Naive thymus-derived CD4-positive, alpha-beta T cell (primary cell): Measurements from ENCODE around the gene DAP3. TPM values are rescaled to one million over a fixed set of nuclear protein-coding genes. Genes with fewer than 3 reads are reported as not detected.
"Not testable (repeated sequence)": the region's sequence is repeated elsewhere in the genome, so short reads cannot be mapped to it uniquely, and the experiment has no call there.

Experiments used
- ATAC-seq: fragments of 150-1000 bp; cut with Tn5 transposase; 2 replicates; pipeline ENCODE4 v1.10.0; 2021; ENCODE audit warnings: mild to moderate bottlenecking, moderate library complexity
- CTCF ChIA-PET: fragments of 350-600 bp; sonication (Branson Sonifier 250); formaldehyde crosslinking; loops from one replicate; lab custom pipeline; 2021; ENCODE audit warnings: antibody characterized with exemption; lab: Charles Lee
- POLR2A ChIA-PET: fragments of 350-600 bp; sonication (Branson Sonifier 250); formaldehyde crosslinking; loops from one replicate; lab custom pipeline; 2021; ENCODE audit warnings: antibody characterized with exemption, inconsistent platforms; lab: Charles Lee
- DNase-seq, 9 donors: peaks; one replicate each; pipeline versions ENCODE4 v3.0.0 to v3.0.0-alpha.2; 2020 to 2022; ENCODE audit warnings: mixed read lengths in 1 of 9
- H3K27ac ChIP-seq: one replicate; pipeline ENCODE4 v1.7.0; 2013; ENCODE audit warnings: mild to moderate bottlenecking, low read depth, low read length, moderate library complexity
- H3K27me3 ChIP-seq, 2 donors: one replicate each; pipeline ENCODE4 v1.7.0; 2013; ENCODE audit warnings: low read length in 2 of 2, mild to moderate bottlenecking in 2 of 2, moderate library complexity in 2 of 2; ENCODE audit not compliant: control insufficient read depth in 2 of 2, insufficient read depth in 2 of 2
- H3K36me3 ChIP-seq, 3 experiments: 1 replicate in 2 of 3; 2 replicates in 1 of 3; pipeline ENCODE4 v1.7.0; 2013; ENCODE audit warnings: low read length in 3 of 3, mild to moderate bottlenecking in 3 of 3, moderate library complexity in 1 of 3; ENCODE audit not compliant: insufficient read depth in 3 of 3, control insufficient read depth in 2 of 3
- H3K4me1 ChIP-seq, 2 donors: one replicate each; pipeline ENCODE4 v1.7.0; 2013; ENCODE audit warnings: low read length in 2 of 2, mild to moderate bottlenecking in 2 of 2, moderate library complexity in 1 of 2; ENCODE audit not compliant: control insufficient read depth in 2 of 2, insufficient read depth in 2 of 2
- H3K4me3 ChIP-seq: 2 replicates; pipeline ENCODE4 v1.7.0; 2013; ENCODE audit warnings: mild to moderate bottlenecking, low read length
- H3K9me3 ChIP-seq, 3 experiments: 1 replicate in 2 of 3; 2 replicates in 1 of 3; pipeline ENCODE4 v1.7.0; 2013; ENCODE audit warnings: low read length in 3 of 3; ENCODE audit not compliant: control insufficient read depth in 2 of 3
- H3K27ac Mint-ChIP-seq, 9 donors: one replicate each; pipeline ENCODE4 v1.8.0; 2020 to 2022; ENCODE audit warnings: mixed read lengths in 9 of 9, mild to moderate bottlenecking in 8 of 9, moderate library complexity in 5 of 9, inconsistent platforms in 2 of 9
- H3K27me3 Mint-ChIP-seq, 5 donors: one replicate each; pipeline ENCODE4 v1.8.0; 2021 to 2022; ENCODE audit warnings: mixed read lengths in 5 of 5, mild to moderate bottlenecking in 1 of 5
- H3K36me3 Mint-ChIP-seq, 5 donors: one replicate each; pipeline ENCODE4 v1.8.0; 2020 to 2022; ENCODE audit warnings: mixed read lengths in 5 of 5, mild to moderate bottlenecking in 3 of 5, inconsistent platforms in 1 of 5
- H3K4me1 Mint-ChIP-seq, 7 donors: one replicate each; pipeline ENCODE4 v1.8.0; 2020 to 2022; ENCODE audit warnings: mixed read lengths in 7 of 7, mild to moderate bottlenecking in 3 of 7, inconsistent platforms in 1 of 7
- H3K4me3 Mint-ChIP-seq, 10 donors: one replicate each; pipeline ENCODE4 v1.8.0; 2020 to 2022; ENCODE audit warnings: mild to moderate bottlenecking in 10 of 10, mixed read lengths in 10 of 10, moderate library complexity in 6 of 10, inconsistent platforms in 2 of 10
- H3K9me3 Mint-ChIP-seq, 11 donors: one replicate each; pipeline ENCODE4 v1.8.0; 2020 to 2022; ENCODE audit warnings: mixed read lengths in 11 of 11, mild to moderate bottlenecking in 4 of 11, inconsistent platforms in 1 of 11, moderate library complexity in 1 of 11
- intact Hi-C, 2 donors: fragments of 100-400 bp; cut with micrococcal nuclease; formaldehyde crosslinking; loops; one replicate each; pipeline ENCODE4 v1.15.1; 2023
- polyA plus RNA-seq, 2 donors: library from polyadenylated mRNA; unstranded; fragments of 300-500 nt; fragmentation: Illumina TruSeq; gene quantifications; one replicate each; pipeline ENCODE4 v1.2.3, GENCODE V29; 2021
- total RNA-seq, 6 experiments: library from RNA in 5 of 6; stranded (reverse) in 5 of 6; gene quantifications; 1 replicate in 5 of 6; 2 replicates in 1 of 6; pipeline ENCODE4 v1.2.3 and lab custom pipeline; 2021 to 2026

The DAP3 gene
- total and polyA plus RNA-seq, 7 experiments from 2014 or later = 111 to 155 (median 135) TPM

- H3K4me3 ChIP-seq = no peak overlapping the region
- no peaks in the 10 kb centered on the region for H3K9me3 ChIP-seq
- H3K4me1 Mint-ChIP-seq = peaks cover 10 to 24% (median 14%) of the 10 kb centered on the region in 7 donors
- H3K27ac ChIP-seq = no peak overlapping the region
- H3K36me3 Mint-ChIP-seq = peaks cover 0 to 13% (median 4%) of the 10 kb centered on the region in 5 donors
- no peak for ATAC-seq
- ChIA-PET CTCF (no interaction called here), POLR2A (interaction anchor here (0.6 to 0.7 kb wide), 2 partner anchors 128 to 1059 kb away, joined by 3 to 5 read pairs; no protein-coding TSS in a partner anchor)
- peaks cover 0 to 2% (median 0%) of the 10 kb centered on the region in 11 donors for H3K9me3 Mint-ChIP-seq
- H3K27me3 Mint-ChIP-seq = no peaks in the 10 kb centered on the region
- no peak for DNase-seq
- peak overlapping the region in 2 of 9 donors; percentile 4 to 10 for H3K27ac Mint-ChIP-seq
- H3K4me1 ChIP-seq = no peaks in the 10 kb centered on the region
- H3K27me3 ChIP-seq = no peaks in the 10 kb centered on the region
- peaks cover 0 to 17% (median 0%) of the 10 kb centered on the region in 3 experiments for H3K36me3 ChIP-seq
- intact Hi-C loops = no loop called here
- no peak overlapping the region for H3K4me3 Mint-ChIP-seq
Observed at GRCh38 chr1:155709391-155709790, 20.5 kb downstream of the DAP3 start.

- peaks cover 7 to 17% (median 11%) of the 10 kb centered on the region in 7 donors for H3K4me1 Mint-ChIP-seq
- H3K27me3 ChIP-seq, POLR2A ChIA-PET, H3K27me3 Mint-ChIP-seq, H3K9me3 Mint-ChIP-seq, H3K27ac ChIP-seq, ATAC-seq, DNase-seq, H3K4me3 Mint-ChIP-seq, H3K9me3 ChIP-seq, H3K4me1 ChIP-seq, H3K27ac Mint-ChIP-seq, CTCF ChIA-PET, intact Hi-C loops, H3K4me3 ChIP-seq: not testable (repeated sequence)
- H3K36me3 ChIP-seq = peaks cover 0 to 29% (median 0%) of the 10 kb centered on the region in 3 experiments
- peaks cover 0 to 17% (median 5%) of the 10 kb centered on the region in 5 donors for H3K36me3 Mint-ChIP-seq
Observed at GRCh38 chr1:155711457-155711856, 22.6 kb downstream of the DAP3 start.

DNA sequence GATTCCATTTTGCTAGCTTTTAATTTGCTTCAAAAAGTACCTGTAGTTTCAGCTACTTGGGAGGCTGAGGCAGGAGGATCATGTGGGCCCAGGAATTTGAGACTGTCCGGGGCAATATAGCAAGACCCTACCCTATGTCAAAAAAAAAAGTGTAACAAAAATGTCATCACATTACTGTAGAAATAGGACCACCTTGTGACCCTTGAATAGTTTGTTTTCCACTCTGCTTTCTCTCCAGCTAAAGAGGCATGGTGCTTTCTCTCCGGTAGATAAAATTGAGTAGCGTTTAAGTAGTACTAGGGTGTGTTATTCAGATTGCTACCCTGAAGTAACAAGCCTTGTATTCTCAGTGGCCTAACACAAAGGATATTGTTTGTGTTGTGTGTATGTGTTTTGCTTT lies 23.7 kb downstream of the DAP3 start:
- DNase-seq (peak in 2 of 9 donors; percentile 2 to 8), ATAC-seq (peak; percentile 12)
- POLR2A ChIA-PET, H3K27ac ChIP-seq, H3K27me3 ChIP-seq, H3K4me3 ChIP-seq, H3K9me3 Mint-ChIP-seq, H3K4me3 Mint-ChIP-seq, intact Hi-C loops, H3K4me1 ChIP-seq, H3K27ac Mint-ChIP-seq, H3K27me3 Mint-ChIP-seq, H3K9me3 ChIP-seq: not testable (repeated sequence)
- CTCF ChIA-PET = interaction anchor here (0.6 kb wide), 1 partner anchor 432 kb away, joined by 3 read pairs; no protein-coding TSS in a partner anchor
- H3K36me3 ChIP-seq = peaks cover 0 to 29% (median 0%) of the 10 kb centered on the region in 3 experiments
- peaks cover 4 to 24% (median 9%) of the 10 kb centered on the region in 7 donors for H3K4me1 Mint-ChIP-seq
- H3K36me3 Mint-ChIP-seq = peaks cover 0 to 23% (median 5%) of the 10 kb centered on the region in 5 donors

DNA sequence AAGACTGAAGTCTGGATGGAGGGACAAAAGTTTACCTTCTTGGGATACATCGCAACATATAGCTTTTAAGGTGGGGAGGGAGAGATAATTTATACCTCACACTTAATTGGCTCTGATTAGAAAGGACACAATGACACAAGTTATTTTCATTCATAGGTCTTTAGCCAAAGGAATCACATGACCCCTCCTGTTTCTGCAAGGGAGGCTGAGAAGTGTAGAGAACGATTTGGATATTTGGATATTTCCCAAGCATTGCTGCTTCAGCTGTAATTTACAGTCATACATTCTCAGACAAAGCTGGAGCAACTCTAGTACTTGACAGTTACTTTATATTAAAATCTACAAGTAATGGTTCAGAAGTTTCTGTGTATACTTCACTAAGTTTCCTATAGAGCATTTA lies 24.2 kb downstream of the DAP3 start:
- intact Hi-C loops = no loop called here
- Histone ChIP-seq H3K9me3 (no peaks in the 10 kb centered on the region), H3K27ac (no peak overlapping the region), H3K4me3 (no peak overlapping the region), H3K27me3 (no peaks in the 10 kb centered on the region), H3K4me1 (no peaks in the 10 kb centered on the region), H3K36me3 (peaks cover 0 to 29% (median 0%) of the 10 kb centered on the region in 3 experiments)
- no peak for DNase-seq
- peaks cover 0 to 23% (median 5%) of the 10 kb centered on the region in 5 donors for H3K36me3 Mint-ChIP-seq
- peaks cover 0 to 2% (median 0%) of the 10 kb centered on the region in 11 donors for H3K9me3 Mint-ChIP-seq
- H3K27me3 Mint-ChIP-seq = no peaks in the 10 kb centered on the region
- ATAC-seq = no peak
- H3K4me1 Mint-ChIP-seq = peaks cover 0 to 23% (median 6%) of the 10 kb centered on the region in 7 donors
- no peak overlapping the region for H3K4me3 Mint-ChIP-seq
- ChIA-PET POLR2A (no interaction called here), CTCF (no interaction called here)
- H3K27ac Mint-ChIP-seq = peak overlapping the region in 1 of 9 donors; percentile 29

DNA sequence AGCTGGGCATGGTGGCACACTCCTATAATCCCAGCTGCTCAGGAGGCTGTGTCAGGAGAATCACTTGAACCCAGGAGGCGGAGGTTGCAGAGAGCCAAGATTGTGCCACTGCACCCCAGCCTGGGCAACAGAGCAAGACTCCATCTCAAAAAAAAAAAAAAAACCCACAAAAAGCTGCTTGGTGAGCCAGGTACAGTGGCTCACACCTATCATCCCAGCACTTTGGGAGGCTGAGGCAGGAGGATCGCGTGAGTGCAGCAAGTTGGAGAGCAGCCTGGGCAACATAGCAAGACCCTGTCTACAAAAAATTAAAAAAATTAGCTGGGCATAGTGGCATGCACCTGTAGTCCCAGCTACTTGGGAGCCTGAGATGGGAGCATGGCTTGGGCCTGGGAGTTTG lies 26.2 kb downstream of the DAP3 start:
- H3K4me1 ChIP-seq, H3K9me3 ChIP-seq, H3K9me3 Mint-ChIP-seq, H3K27me3 ChIP-seq, H3K4me3 Mint-ChIP-seq, H3K27ac ChIP-seq, H3K4me3 ChIP-seq, intact Hi-C loops, CTCF ChIA-PET, H3K27me3 Mint-ChIP-seq, DNase-seq, POLR2A ChIA-PET, ATAC-seq: not testable (repeated sequence)
- Mint-ChIP-seq H3K27ac (peak overlapping the region in 2 of 9 donors; percentile 17 to 38), H3K4me1 (peaks cover 0 to 21% (median 4%) of the 10 kb centered on the region in 7 donors), H3K36me3 (peaks cover 0 to 20% (median 5%) of the 10 kb centered on the region in 5 donors)
- H3K36me3 ChIP-seq = peaks cover 0 to 28% (median 3%) of the 10 kb centered on the region in 3 experiments

DNA sequence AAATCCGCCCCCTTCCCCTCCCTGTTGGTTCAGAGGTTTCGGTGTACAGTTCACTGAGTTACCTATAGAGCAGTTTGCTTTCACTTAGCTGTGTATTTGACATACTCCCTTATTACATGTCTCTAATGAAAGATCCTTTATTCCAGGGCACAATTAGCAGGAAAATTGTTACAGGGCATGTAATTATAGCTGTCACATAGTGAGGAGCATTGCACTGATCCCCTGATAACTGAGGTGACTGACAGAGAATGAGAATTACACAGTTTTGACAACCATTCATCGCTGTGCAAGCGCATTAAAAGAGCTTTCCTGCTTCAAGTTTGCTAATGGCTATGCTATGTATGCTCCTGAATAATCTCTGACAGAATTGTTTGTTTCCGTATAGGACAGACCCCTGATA lies 26.9 kb downstream of the DAP3 start:
- POLR2A ChIA-PET = interaction anchor here (0.6 kb wide), 1 partner anchor 20 kb away, joined by 3 read pairs; no protein-coding TSS in a partner anchor
- no peak overlapping the region for H3K4me3 ChIP-seq
- H3K27me3 ChIP-seq = no peaks in the 10 kb centered on the region
- H3K4me1 ChIP-seq = no peaks in the 10 kb centered on the region
- H3K27me3 Mint-ChIP-seq = no peaks in the 10 kb centered on the region
- intact Hi-C loops = no loop called here
- no peaks in the 10 kb centered on the region for H3K9me3 Mint-ChIP-seq
- H3K27ac ChIP-seq = no peak overlapping the region
- DNase-seq (no peak), ATAC-seq (no peak)
- H3K4me1 Mint-ChIP-seq = peaks cover 0 to 21% (median 4%) of the 10 kb centered on the region in 7 donors
- peaks cover 0 to 28% (median 3%) of the 10 kb centered on the region in 3 experiments for H3K36me3 ChIP-seq
- CTCF ChIA-PET = interaction anchor here (0.5 kb wide), 1 partner anchor 74 kb away, joined by 3 read pairs; no protein-coding TSS in a partner anchor
- no peak overlapping the region for H3K4me3 Mint-ChIP-seq
- H3K9me3 ChIP-seq = no peaks in the 10 kb centered on the region
- peaks cover 0 to 22% (median 5%) of the 10 kb centered on the region in 5 donors for H3K36me3 Mint-ChIP-seq
- H3K27ac Mint-ChIP-seq = peak overlapping the region in 2 of 9 donors; percentile 44 to 57

- CTCF ChIA-PET = no interaction called here
- peaks cover 0 to 24% (median 8%) of the 10 kb centered on the region in 5 donors for H3K36me3 Mint-ChIP-seq
- H3K4me1 Mint-ChIP-seq = peaks cover 0 to 23% (median 4%) of the 10 kb centered on the region in 7 donors
- no peak overlapping the region for H3K4me3 ChIP-seq
- POLR2A ChIA-PET = no interaction called here
- H3K27ac Mint-ChIP-seq = peak overlapping the region in 3 of 9 donors; percentile 28 to 58 (median 48)
- H3K27ac ChIP-seq = no peak overlapping the region
- no peaks in the 10 kb centered on the region for H3K27me3 ChIP-seq
- no peaks in the 10 kb centered on the region for H3K9me3 Mint-ChIP-seq
- no peaks in the 10 kb centered on the region for H3K27me3 Mint-ChIP-seq
- peaks cover 0 to 31% (median 3%) of the 10 kb centered on the region in 3 experiments for H3K36me3 ChIP-seq
- no peak for DNase-seq
- H3K4me3 Mint-ChIP-seq = peak overlapping the region in 1 of 10 donors; percentile 68
- intact Hi-C loops = no loop called here
- H3K4me1 ChIP-seq = no peaks in the 10 kb centered on the region
- no peaks in the 10 kb centered on the region for H3K9me3 ChIP-seq
- no peak for ATAC-seq
Observed at GRCh38 chr1:155717041-155717440, 28.1 kb downstream of the DAP3 start.
